Heart right ventricle (tissue), 16 donors: ENCODE measurements around the gene BET1L. TPM values are rescaled to one million over a fixed set of nuclear protein-coding genes. Genes with fewer than 3 reads are reported as not detected.
A peak's percentile ranks its signal among the peaks of the same experiment; 100 is the strongest.

Experiments used
- ATAC-seq, 8 donors: fragments of 200-7000 bp; cut with Tn5 transposase; one replicate each; pipeline ENCODE4 v1.9.1; 2020; ENCODE audit warnings: mild to moderate bottlenecking in 8 of 8, moderate library complexity in 8 of 8, moderate number of reproducible peaks in 1 of 8
- DNase-seq, 2 donors: peaks; one replicate each; pipeline ENCODE4 v3.0.0-alpha.2; 2020
- H3K27ac ChIP-seq, 10 donors: fragments of 200-600 bp; sonication (generic) in 2 of 10; one replicate each; pipeline versions ENCODE4 v1.5.0 to v1.8.0; 2020 to 2022; ENCODE audit warnings: mild to moderate bottlenecking in 3 of 10
- H3K27me3 ChIP-seq, 7 donors: fragments of 200-600 bp; one replicate each; pipeline ENCODE4 v1.8.0; 2021 to 2022; ENCODE audit warnings: mild to moderate bottlenecking in 2 of 7
- H3K36me3 ChIP-seq, 9 donors: fragments of 200-600 bp; sonication (generic) in 1 of 9; one replicate each; pipeline versions ENCODE4 v1.5.0 to v1.8.0; 2020 to 2022; ENCODE audit warnings: mild to moderate bottlenecking in 2 of 9
- H3K4me1 ChIP-seq, 9 donors: fragments of 200-600 bp; sonication (generic) in 1 of 9; one replicate each; pipeline versions ENCODE4 v1.5.0 to v1.8.0; 2020 to 2022; ENCODE audit warnings: mild to moderate bottlenecking in 4 of 9
- H3K4me3 ChIP-seq, 10 donors: fragments of 200-600 bp; sonication (generic) in 2 of 10; one replicate each; pipeline versions ENCODE4 v1.5.0 to v1.8.0; 2020 to 2022; ENCODE audit warnings: mild to moderate bottlenecking in 7 of 10, moderate library complexity in 2 of 10
- H3K9me3 ChIP-seq, 11 donors: fragments of 200-600 bp in 10 of 11; sonication (generic) in 2 of 11; one replicate each; pipeline versions ENCODE4 v1.5.0 to v1.8.0; 2013 to 2022; ENCODE audit warnings: mild to moderate bottlenecking in 2 of 11, control low read depth in 1 of 11, moderate library complexity in 1 of 11
- CTCF ChIP-seq, 9 donors: fragments of 200-600 bp; sonication (generic) in 2 of 9; IDR thresholded peaks; one replicate each; pipeline versions ENCODE4 v1.5.0 to v1.8.0; 2021 to 2022; ENCODE audit warnings: antibody characterized with exemption in 9 of 9, mild to moderate bottlenecking in 5 of 9, moderate library complexity in 1 of 9
- WGBS, 2 donors: extraction: QIAGEN DNeasy Blood & Tissue Kit; methylation state at CpG; one replicate each; pipeline ENCODE4 v1.1.7; 2013; ENCODE audit warnings: inconsistent platforms in 1 of 2; 5-methylcytosine and 5-hydroxymethylcytosine counted together
- intact Hi-C, 10 donors: fragments of 100-400 bp; cut with DNase I; formaldehyde crosslinking; loops; one replicate each; pipeline versions ENCODE4 v1.11.1 to v1.14.2; 2022
- polyA plus RNA-seq, 2 donors: library from polyadenylated mRNA; stranded (reverse); fragments of 200-250 nt; gene quantifications; one replicate each; pipeline ENCODE4 v1.2.3, GENCODE V29; 2013
- total RNA-seq, 10 donors: library from RNA; stranded (reverse); fragmentation: NEBNext Ultra II Directional in 3 of 10; extraction: Animal tissue kit (Norgen Biotek cat#: 25700) in 3 of 10; gene quantifications; one replicate each; pipeline versions ENCODE4 v1.2.1 to v1.2.4, GENCODE V29; 2021 to 2023
- donor health status: Arrhythmogenic right ventricular cardiomyopathy.
- donor health status: ischemic (EF 13 %, LVEDD 7.1; RV severe dilation, severe dysfunction).
- donor health status: healthy with polysubstance abuse.
- donor health status: DM: no; HTN: yes; CAD: no.
- donor health status: DM: no; HTN: no; CAD: no.
- donor health status: ischemic (EF 25% LVEDD 6.9; RV normal size, moderate dysfunction).
- donor health status: ischemic (EF 25% LVEDD 5.7; RV mildly dilated, moderate dysfunction).
- donor health status: healthy.
- donor health status: DM: yes; HTN: yes; CAD: no.
- donor health status: Ischemic cardiomyopathy.
- donor health status: ischemic (EF 35%, LVEDD 5.7; RV mildly dilated, moderate dysfunction).
- donor health status: nonischemic (EF 11% LVEDD 7.7; RV severe dilation, severe dysfunction).
- donor health status: DM: yes; HTN: yes; CAD: no.
- donor health status: PGD.
- donor health status: ischemic (EF 29% LVEDD 5.4; RV normal size, mild dysfunction).
- donor health status: nonischemic (EF 23%, LVEDD 6.1; RV moderate dilation, normal function).

BET1L gene
- total and polyA plus RNA-seq, 12 donors = 12.4 to 32.0 (median 20.7) TPM

DNA sequence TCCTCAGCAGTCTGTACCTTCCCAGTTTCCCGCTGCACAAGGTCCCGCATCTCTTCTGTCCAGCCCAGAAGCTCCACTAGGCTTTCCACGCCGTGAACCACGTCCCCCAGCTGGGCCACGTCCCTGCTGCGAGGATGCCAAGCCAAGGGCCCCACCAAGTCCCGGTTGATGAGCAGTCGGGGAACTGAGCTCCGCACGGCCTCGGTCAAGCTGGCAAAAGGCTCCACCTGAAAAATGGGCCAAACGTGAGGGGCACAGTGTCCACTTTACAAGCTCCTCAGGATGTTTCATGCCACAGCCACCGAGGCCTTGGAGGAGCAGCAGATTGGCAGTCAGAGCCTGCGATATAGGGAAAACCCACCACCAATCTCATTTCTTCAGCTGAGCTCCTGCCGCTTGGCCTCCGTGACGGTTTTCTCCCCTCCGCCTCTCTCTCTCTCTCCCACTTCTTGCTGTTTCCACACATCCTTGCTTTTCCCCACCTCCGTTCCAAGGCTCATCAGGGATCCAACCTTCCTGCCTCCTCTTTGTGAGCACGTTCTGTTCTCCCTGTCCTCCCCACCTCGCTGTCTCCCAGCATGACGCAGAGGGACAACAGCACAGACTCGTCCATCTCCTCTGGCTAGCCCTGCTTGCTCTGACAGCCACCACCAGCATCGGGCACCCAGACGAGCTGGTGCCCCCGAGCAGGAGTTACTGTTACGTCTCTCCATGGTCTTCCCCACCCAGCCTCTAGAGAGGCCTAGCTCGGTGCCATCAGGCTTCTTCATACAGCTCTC is 11.8 kb upstream of the BET1L start:
- H3K27ac ChIP-seq = no peak overlapping the region

DNA sequence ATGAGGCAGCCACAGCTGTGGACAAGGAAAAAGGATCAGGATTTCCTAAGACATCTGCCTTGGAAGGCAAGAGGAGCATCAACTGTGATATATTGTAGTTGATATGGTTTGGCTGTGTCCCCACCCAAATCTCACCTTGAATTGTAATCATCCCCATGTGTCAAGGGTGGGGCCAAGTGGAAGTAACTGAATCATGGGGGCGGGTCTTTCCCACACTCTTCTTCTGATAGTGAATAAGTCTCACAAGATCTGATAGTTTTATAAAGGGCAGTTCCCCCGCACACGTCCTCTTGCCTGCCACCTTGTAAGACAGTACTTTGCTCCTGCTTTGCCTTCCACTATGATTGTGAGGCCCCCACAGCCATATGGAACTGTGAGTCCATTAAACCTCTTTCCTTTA is 10.5 kb upstream of the BET1L start:
- WGBS, 2 donors = 90 to 93% methylated on average over 3 of the region's 3 CpGs
- intact Hi-C loops = loop anchor here in 1 of 10 donors (10.0 kb wide), 1 partner anchor 287 kb away; the partner anchor contains the start of gene RNH1
- H3K27me3 ChIP-seq = no peaks in the 10 kb centered on the region
- H3K4me3 ChIP-seq = no peak overlapping the region
- H3K27ac ChIP-seq = no peak overlapping the region
- ATAC-seq (no peak), DNase-seq (no peak)
- TF ChIP-seq CTCF (IDR thresholded peaks at IDR 0.05) = no peak
- no peaks in the 10 kb centered on the region for H3K9me3 ChIP-seq
- peaks cover 0 to 20% (median 0%) of the 10 kb centered on the region in 9 donors for H3K4me1 ChIP-seq
- H3K36me3 ChIP-seq = peaks cover 0 to 80% (median 35%) of the 10 kb centered on the region in 9 donors

More for the DNA sequence above, 11.8 kb upstream of the BET1L start:
- peaks cover 0 to 72% (median 26%) of the 10 kb centered on the region in 9 donors for H3K36me3 ChIP-seq
- no peak for ATAC-seq
- no peak for DNase-seq
- TF ChIP-seq CTCF (IDR thresholded peaks at IDR 0.05) = no peak
- H3K9me3 ChIP-seq = no peaks in the 10 kb centered on the region
- 92% methylated on average over 29 of the region's 29 CpGs for WGBS, 2 donors
- no peaks in the 10 kb centered on the region for H3K27me3 ChIP-seq
- intact Hi-C loops = loop anchor here in 1 of 10 donors (10.0 kb wide), 1 partner anchor 286 kb away; the partner anchor contains the start of gene RNH1
- H3K4me1 ChIP-seq = peaks cover 0 to 27% (median 0%) of the 10 kb centered on the region in 9 donors
- H3K4me3 ChIP-seq = no peak overlapping the region

DNA sequence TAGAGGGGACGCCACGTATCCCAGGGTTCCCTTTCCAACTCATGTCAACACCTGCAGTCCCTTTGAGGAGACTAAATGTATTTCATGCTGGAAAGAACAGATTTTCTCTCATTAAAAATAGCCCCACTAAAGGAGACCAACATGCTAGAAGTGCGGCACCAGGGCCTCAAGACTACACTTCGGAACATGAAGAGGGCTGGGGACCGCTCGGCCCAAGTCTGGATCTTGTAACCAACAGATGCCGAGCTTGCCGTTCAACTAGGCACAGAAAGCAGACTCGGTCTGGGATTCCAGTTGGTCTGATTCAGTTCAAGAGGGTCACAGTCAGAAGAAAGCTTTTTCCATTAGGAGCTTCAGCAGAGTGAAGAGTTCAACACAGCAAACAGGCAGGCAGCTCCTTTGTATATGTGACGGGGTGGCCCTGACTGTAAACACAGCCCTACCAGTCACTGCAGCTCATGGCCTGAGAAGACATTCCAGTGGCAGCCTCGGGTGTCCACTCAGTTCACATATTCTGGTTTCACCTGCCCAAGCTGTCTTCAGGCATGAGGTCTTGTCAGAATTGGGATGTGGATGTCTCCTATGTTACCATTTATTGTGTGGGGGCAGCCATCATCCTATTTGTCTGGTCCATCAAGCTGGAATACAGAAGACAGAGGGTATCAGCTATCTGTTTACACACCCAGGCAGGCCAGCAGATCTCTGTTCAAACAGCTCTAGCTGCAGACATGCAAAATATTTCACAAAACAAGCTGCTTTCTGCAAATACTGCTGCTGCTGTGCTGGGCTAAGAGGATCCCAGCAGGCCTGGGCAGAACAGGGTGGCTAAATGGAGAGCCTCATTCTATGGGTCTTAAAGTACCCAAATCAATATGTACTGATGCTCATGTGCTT is 9.1 kb upstream of the BET1L start:
- intact Hi-C loops = loop anchor here in 1 of 10 donors (10.0 kb wide), 1 partner anchor 288 kb away; the partner anchor contains the start of gene RNH1
- H3K27me3 ChIP-seq = no peaks in the 10 kb centered on the region
- ATAC-seq = no peak

More for the DNA sequence above, 9.1 kb upstream of the BET1L start:
- peak overlapping the region in 1 of 10 donors; percentile 15 for H3K27ac ChIP-seq
- peaks cover 0 to 82% (median 49%) of the 10 kb centered on the region in 9 donors for H3K36me3 ChIP-seq
- no peak for TF ChIP-seq CTCF (IDR thresholded peaks at IDR 0.05)
- DNase-seq = no peak
- H3K9me3 ChIP-seq = no peaks in the 10 kb centered on the region
- H3K4me1 ChIP-seq = peaks cover 0 to 14% (median 0%) of the 10 kb centered on the region in 9 donors
- H3K4me3 ChIP-seq = no peak overlapping the region
- 88 to 92% methylated on average over 11 of the region's 11 CpGs for WGBS, 2 donors
